ENCODE results near the gene ATF7IP2. TPM values are rescaled to one million over a fixed set of nuclear protein-coding genes. Genes with fewer than 3 reads are reported as not detected.
"Not testable (repeated sequence)": the region's sequence is repeated elsewhere in the genome, so short reads cannot be mapped to it uniquely, and the experiment has no call there.

Gene ATF7IP2
- total and polyA plus RNA-seq, 2 of the 13 experiments (the other 11 are each of a cell fraction or from before 2014, with no cell fraction given), result 117 to 217 TPM

GRCh38 chr16:10452208-10453158 is 66.6 kb downstream of the ATF7IP2 start (continued):
- not testable (repeated sequence) for TF ChIP-seq SP1 (IDR thresholded peaks at IDR 0.05)
- TF ChIP-seq SP1 (CRISPR knock-in tag; IDR thresholded peaks at IDR 0.05) (peak; percentile 48; the same call in 1 of the 2 replicates), CAMTA2 (CRISPR knock-in tag; IDR thresholded peaks at IDR 0.05; ENCODE audit: borderline replicate concordance) (peak; percentile 0; the same call in 1 of the 2 replicates), ZNF792 (CRISPR knock-in tag; IDR thresholded peaks at IDR 0.05) (peak; percentile 91; the same call in 1 of the 2 replicates), ZNF776 (CRISPR knock-in tag; IDR thresholded peaks at IDR 0.05) (0 out of 2 replicates have a peak, but pooled peaks have one; percentile 76), MAFF (IDR thresholded peaks at IDR 0.05; ENCODE audit: low read depth, low read length) (peak; percentile 32; the same call in 1 of the 2 replicates), ZNF614 (CRISPR knock-in tag; IDR thresholded peaks at IDR 0.05; ENCODE audit: borderline replicate concordance) (peak; percentile 19; the same call in 1 of the 2 replicates), ZFP90 (CRISPR knock-in tag; IDR thresholded peaks at IDR 0.05; ENCODE audit: borderline replicate concordance) (peak; percentile 18; the same call in 1 of the 2 replicates), RNF2 (conservative IDR thresholded peaks at IDR 0.05; ENCODE audit: low read depth) (peak; percentile 57; the same call in 1 of the 2 replicates), RCOR2 (CRISPR knock-in tag; IDR thresholded peaks at IDR 0.05) (0 out of 2 replicates have a peak, but pooled peaks have one; percentile 37), CTCF (CRISPR knock-in tag; IDR thresholded peaks at IDR 0.05) (peak; percentile 25; the same call in 1 of the 2 replicates), ZNF772 (CRISPR knock-in tag; IDR thresholded peaks at IDR 0.05) (peak; percentile 95), ZNF234 (CRISPR knock-in tag; conservative IDR thresholded peaks at IDR 0.05) (0 out of 2 replicates have a peak, but pooled peaks have one; percentile 63), MYC (CRISPR knock-in tag; IDR thresholded peaks at IDR 0.05; ENCODE audit: borderline replicate concordance) (peak; percentile 42; the same call in 1 of the 2 replicates), HNF4G (IDR thresholded peaks at IDR 0.05; ENCODE audit: borderline replicate concordance, low read depth, low read length) (peak; percentile 87), HNF4G (CRISPR knock-in tag; IDR thresholded peaks at IDR 0.05; ENCODE audit: borderline replicate concordance, low read depth) (peak; percentile 89; the same call in 1 of the 2 replicates), KMT2B (CRISPR knock-in tag; IDR thresholded peaks at IDR 0.05) (peak; percentile 68; the same call in 1 of the 2 replicates), FOXP4 (CRISPR knock-in tag; IDR thresholded peaks at IDR 0.05) (peak; percentile 80), ZNF350 (CRISPR knock-in tag; IDR thresholded peaks at IDR 0.05; ENCODE audit: borderline replicate concordance, low read depth) (peak; percentile 86; the same call in 1 of the 2 replicates), TEAD3 (CRISPR knock-in tag; optimal IDR thresholded peaks at IDR 0.05; ENCODE audit: borderline replicate concordance) (peak; percentile 88), ZNF280D (CRISPR knock-in tag; IDR thresholded peaks at IDR 0.05) (peak; percentile 85), SKI (IDR thresholded peaks at IDR 0.05; ENCODE audit: partially characterized antibody) (peak; percentile 24), ZNF644 (CRISPR knock-in tag; IDR thresholded peaks at IDR 0.05; ENCODE audit: low read depth) (peak; percentile 97)
